Measurements from ENCODE around the gene ARL6IP4. TPM values are rescaled to one million over a fixed set of nuclear protein-coding genes. Genes with fewer than 3 reads are reported as not detected.

The ARL6IP4 gene
- total RNA-seq, 1 donor from 2014 or later = 24.9 TPM

DNA sequence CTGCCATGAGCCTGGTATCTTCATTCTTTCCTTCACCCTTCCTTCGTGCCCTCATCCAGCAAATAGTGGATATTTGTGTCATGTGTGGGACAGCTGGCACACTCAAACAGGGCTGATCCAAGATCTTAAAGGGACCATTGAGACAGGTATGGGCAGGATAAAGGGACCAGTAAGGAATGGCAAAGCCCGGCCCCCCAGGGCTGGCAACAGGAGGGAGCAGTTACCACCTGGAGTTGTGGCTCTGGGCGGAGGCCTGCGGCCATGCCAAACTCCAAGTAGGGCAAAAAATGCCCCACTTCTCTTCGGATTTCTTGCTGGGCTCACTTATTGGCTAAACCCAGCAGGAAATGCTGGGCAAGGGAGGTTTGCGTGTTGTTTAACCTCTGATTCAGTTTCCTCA, 3.3 kb upstream of the ARL6IP4 start:
- FAIRE-seq = no peak
- DNase-seq (ENCODE audit: low spot score in 2 of 2) = no peak

DNA sequence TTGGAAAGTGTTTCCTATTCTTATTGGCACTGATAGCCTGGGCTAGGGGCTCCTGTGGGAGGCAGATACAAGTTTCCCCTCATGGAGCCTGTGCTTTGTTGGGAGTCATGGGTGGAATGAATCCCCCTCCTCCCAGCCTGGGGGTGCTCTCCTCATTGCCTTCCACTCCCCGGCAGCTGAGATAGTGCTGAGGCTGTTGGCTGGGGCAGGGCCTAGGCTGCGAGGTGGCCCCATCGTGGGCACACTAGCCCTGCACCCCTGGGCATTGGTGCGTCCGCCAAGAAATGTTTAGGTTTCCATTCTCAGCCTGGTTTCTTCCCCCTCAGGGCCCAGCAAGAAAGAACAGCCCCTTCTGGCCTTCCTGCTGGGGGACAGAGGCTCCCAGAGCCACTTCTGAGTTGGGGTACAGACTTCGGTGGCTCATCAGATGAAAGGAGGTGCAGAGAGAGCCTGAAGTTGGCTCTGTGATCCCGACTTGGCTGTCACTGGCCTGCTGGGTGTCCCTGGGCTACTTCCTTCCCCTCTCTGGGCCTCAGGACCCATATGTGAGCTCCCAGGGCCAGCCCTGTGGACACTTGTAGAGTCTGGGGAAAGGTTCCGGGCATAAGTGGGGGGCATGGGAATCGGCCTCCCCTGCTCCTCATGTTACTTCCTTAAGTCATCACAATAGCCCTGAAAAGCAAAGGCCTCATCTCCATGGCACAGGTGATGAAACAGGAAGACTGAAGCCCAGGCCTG, 2.7 kb upstream of the ARL6IP4 start:
- DNase-seq (ENCODE audit: low spot score in 2 of 2) (no peak), FAIRE-seq (no peak)

GRCh38 chr12:122978507-122978955, 1.9 kb upstream of the ARL6IP4 start:
- FAIRE-seq (no peak), DNase-seq (ENCODE audit: low spot score in 2 of 2) (no peak)

DNA sequence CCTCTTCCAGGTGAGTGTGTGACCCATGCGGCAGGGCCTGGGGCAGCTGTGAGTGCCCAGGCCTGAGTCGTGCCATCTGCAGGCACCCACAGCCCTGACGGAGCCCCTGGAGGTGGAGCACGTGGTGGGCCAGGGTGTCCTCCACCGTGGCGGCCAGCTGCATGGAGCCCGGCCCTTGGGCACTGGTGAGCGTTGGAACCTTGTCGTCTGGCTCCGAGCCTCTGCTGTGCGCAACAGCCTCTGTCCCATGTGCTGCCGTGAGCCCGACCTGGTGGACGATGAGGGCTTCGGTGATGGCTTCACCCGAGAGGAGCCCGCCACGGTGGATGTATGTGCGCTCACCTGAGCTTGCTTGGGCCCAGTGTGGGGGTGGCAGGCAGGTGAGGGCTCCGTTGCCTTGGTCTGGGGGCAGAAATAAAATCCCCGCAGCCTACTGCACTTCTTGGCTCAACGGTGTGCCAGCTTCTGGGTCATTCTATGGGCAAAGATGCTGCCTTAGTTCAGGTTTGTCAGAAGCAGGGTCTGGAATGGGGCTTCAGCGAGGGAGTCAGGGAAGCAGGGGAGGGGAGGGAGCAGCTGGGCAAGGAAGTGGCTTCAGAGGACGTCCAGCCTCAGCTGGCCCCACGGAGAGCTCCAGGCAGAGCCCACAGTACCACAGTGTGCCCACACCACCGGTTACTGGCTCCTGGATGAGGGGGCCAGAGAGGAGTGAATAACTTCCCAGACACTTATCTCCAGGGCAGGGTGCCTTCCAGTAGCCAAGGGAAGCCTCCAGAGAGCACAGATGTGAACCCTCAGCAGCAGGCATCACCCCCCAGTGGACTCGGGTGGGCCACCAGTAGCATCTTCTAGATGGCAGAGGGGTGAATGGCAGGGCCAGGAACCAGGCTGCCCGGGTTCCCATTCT, 1.2 kb upstream of the ARL6IP4 start:
- FAIRE-seq (no peak), DNase-seq (ENCODE audit: low spot score in 2 of 2) (no peak)

- DNase-seq (ENCODE audit: low spot score in 2 of 2) (no peak), FAIRE-seq (no peak)
Observed at GRCh38 chr12:122979908-122980182, 636 bp upstream of the ARL6IP4 start.

DNA sequence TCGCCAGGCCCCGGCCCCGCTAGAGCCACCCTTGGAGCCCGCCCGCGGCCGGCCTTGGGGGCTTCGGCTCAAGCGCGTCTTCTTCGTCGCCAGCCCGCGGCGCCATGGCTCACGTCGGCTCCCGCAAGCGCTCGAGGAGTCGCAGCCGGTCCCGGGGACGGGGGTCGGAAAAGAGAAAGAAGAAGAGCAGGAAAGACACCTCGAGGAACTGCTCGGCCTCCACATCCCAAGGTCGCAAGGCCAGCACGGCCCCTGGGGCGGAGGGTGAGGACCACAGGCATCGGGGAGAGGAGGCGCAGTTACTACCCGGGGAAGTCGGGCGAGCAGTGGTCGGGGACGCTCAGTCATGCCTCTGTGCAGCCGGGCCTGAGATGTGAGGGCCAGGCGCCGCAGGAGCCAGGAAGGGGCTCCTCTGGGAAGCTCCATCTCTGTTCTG, 573 bp downstream of the ARL6IP4 start:
- DNase-seq (ENCODE audit: low spot score in 2 of 2) (no peak), FAIRE-seq (no peak)

DNA sequence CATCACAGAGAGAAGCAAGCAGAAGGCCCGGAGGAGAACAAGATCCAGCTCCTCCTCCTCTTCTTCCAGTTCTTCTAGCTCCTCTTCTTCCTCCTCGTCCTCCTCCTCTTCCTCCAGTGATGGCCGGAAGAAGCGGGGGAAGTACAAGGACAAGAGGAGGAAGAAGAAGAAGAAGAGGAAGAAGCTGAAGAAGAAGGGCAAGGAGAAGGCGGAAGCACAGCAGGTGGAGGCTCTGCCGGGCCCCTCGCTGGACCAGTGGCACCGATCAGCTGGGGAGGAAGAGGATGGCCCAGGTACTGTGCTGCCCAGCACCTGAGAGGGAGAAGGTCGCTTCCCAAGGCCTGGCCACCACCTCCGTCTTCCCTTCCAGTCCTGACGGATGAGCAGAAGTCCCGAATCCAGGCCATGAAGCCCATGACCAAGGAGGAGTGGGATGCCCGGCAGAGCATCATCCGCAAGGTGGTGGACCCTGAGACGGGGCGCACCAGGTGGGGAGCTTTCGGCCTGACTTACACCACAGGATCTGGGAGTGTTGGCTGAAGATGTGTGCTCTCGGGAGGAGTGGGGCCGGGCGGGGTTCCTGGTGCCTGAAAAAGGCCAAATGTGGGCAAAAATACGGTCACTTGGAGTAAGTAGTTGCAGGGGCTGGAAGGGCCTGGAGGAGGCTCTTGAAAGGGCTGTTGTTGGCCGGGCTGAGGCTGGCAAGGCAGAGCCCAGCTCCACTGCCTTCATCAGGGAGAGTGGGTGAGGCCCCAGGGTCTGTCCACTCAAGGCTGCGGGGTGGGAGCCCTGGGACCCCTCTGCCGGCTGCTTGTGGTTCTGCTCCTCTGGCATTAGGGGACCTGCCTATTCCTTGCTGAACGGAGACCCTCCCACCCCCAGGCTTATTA, 1.4 kb downstream of the ARL6IP4 start:
- FAIRE-seq (no peak), DNase-seq (ENCODE audit: low spot score in 2 of 2) (no peak)

DNA sequence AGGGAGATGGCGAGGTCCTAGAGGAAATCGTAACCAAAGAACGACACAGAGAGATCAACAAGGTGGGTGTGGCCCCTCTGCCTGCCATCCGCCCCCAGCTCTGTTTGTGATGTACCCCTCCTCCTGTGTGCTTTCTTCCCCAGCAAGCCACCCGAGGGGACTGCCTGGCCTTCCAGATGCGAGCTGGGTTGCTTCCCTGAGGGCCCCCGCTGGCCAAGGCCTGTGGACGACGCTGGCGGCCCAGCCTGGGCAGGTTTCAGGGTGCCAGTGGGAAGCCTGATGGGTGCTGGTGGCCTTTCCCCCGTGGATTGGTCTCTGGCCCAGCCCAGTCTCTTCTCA, 2.0 kb downstream of the ARL6IP4 start:
- DNase-seq (ENCODE audit: low spot score in 2 of 2) (no peak), FAIRE-seq (no peak)

GRCh38 chr12:122982963-122983788, 2.7 kb downstream of the ARL6IP4 start:
- FAIRE-seq (no peak), DNase-seq (ENCODE audit: low spot score in 2 of 2) (peak in 1 of 2 donors; percentile 33)

DNA sequence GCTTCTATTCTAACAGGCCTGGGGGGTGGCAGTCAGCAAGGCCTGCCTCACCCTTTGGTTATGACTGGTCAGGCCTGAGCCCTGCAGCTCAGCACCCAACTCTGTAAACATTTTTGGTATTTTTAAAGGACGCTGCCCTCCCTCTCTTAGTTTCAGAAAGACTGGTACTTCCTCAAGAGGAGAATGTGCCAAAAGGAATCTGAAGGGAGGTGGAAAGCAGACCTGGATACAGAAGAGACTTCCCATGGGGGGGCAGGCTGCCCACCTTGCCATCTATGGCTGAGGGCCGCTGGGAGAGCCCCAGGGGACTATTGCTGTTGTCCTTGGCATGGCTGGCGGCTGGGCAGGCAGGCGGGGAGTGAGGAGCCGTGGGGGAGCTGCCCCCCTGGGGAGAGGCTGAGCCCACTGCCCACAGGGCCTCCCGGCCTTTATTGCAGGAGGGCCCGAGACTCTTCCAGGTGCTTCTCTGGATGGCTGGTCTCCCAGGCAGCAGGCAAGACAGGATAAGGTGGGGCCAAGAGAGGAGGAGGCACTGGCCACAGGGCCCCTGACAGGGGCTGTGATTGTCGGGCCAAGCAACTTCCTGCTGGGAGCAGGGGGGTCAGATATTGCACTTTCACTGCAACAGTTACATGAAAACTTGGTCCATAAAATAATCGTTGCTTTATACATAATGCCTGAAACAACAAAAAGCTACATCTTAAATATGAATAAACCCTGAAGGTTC, 3.5 kb downstream of the ARL6IP4 start:
- DNase-seq (ENCODE audit: low spot score in 2 of 2) (peak in 1 of 2 donors; percentile 33), FAIRE-seq (no peak)

DNA sequence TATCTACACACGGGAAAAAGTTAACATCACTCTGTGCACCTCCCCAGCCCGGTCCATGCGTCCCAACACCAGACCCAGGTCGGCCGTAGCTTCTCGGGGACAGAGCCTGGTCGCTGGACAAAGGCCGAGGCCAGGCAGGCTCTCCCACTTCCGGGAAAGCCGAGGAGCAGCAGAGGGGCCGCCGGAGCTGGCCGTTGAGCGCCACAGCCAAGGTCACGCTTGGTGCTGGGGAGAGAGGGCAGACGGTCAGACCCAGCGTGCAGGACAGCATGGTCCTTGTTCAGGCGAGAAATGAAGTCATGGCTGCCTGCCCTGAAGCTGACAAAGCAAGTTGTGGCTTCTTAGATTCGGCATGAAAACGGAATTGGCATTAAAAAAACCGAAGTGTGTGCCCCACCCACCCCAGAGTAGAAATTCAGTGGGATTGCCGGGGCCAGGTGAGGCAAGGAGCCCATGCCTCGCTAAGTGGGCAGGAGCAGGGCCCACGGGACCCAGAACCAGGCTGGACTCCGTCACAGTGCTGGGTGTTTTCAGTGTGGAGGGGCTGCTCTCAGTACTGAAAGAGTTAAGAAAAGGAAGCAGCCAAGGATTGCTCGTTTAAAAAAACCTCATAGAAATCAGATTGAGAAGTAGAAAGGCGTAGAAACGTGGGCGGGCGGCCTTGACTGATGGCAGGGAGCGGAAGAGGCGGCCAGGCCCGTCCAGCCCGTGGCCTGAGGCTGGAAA, 4.3 kb downstream of the ARL6IP4 start:
- DNase-seq (ENCODE audit: low spot score in 2 of 2) = peak; percentile 49 to 54
- FAIRE-seq = no peak

GRCh38 chr12:122985338-122986257, 5.1 kb downstream of the ARL6IP4 start:
- no peak for DNase-seq (ENCODE audit: low spot score in 2 of 2)
- FAIRE-seq = no peak

- FAIRE-seq (no peak), DNase-seq (ENCODE audit: low spot score in 2 of 2) (peak in 1 of 2 donors; percentile 44)
Observed at GRCh38 chr12:122986258-122986871, 5.9 kb downstream of the ARL6IP4 start.

DNA sequence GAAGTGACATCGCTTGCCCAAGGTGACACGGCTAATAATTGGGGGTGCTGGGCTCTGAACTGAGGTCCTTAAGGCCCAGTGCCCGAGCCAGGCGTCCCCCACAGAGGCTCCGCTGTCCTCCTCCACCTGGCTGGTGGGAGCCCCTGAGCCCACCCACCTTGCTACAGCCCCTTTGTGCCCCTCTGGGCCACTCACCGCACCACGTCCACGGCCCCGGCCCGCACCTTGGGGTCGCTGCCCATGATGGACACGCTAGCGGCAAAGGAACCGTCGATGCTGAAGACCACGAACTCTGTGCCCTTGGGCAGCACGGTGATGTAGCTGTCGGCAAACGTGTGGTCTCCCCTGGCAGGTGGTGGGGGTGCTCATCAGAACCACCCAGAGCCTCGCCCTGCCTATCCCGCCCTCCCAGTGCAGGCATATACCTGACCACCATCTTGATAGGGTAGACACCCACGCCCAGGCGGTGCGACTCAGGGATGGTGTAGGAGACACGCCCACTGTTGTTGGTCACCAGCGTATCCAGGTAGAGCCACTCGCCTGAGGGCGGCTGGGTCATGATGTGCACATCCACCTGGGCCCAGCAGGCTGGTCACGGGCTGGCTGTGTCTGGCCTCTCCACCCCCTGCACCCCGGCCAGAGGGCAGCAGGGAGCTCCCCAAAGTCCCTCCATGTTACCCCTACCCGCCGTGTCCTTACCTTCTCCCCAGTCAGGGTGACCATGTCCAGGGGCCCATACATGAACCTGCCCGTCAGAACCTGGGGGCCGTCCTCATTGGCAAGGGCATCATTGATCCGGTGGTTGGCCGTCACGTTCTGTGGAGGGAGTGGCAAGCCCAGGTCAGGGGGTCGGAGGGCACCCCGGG, 6.8 kb downstream of the ARL6IP4 start:
- DNase-seq (ENCODE audit: low spot score in 2 of 2) (peak in 1 of 2 donors; percentile 43), FAIRE-seq (no peak)

DNA sequence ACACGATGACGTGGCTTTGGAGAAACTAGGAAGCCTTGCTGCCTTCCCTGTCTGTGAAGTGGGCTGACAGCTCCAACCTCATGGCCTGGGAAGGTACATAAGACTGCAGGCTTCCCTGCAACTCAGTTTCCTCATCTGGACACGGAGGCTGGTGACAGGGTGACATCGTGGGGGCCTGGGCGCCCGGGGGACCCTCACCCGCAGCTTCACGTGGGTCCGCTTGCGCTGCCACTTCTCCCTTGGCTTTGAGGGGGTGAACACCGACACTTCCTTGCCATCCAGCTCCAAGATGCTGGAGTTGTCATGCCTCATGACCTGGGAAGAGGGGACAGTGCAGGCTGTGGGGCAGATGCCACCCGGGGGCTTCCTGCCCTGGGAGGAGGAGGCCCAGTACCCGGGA, 7.6 kb downstream of the ARL6IP4 start:
- DNase-seq (ENCODE audit: low spot score in 2 of 2) (no peak), FAIRE-seq (no peak)

DNA sequence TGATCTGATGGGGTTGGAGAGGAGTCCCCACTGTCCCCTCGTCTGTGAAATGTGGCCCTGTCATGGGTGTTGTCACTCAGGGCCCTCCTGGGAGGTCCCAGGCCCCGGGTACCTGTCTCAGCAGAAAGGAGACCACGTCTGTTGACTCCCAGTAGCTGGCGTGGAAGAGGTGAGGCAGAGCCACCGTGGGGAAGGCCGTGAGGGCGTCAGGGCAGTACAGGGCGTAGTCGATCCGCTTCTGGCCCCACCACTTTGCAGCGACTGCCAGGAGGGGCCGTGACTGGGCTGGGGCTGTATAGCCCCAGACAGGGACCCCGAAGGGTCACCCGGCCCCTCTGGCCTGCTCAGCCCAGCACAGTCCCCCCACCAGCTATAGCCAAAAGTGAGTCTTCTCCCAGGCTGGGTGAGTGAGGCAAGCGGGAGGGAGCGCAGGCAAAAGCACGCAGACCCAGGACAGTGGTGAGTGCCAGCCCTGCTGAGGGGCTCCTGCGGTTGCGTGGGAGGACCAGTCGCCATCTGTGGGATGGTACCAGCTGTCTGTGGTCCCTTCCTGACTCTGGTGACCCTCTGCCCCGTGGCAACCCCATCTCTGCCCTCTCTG, 8.2 kb downstream of the ARL6IP4 start:
- DNase-seq (ENCODE audit: low spot score in 2 of 2) (no peak), FAIRE-seq (no peak)
